Nephron (organoid): ENCODE data around the gene CADM4.
"Not testable (repeated sequence)": the region's sequence is repeated elsewhere in the genome, so short reads cannot be mapped to it uniquely, and the experiment has no call there.

Experiments
- H3K27ac Mint-ChIP-seq, 3 experiments: 2 replicates each; pipeline ENCODE4 v1.8.0; 2020; ENCODE audit warnings: mixed read lengths in 3 of 3, mild to moderate bottlenecking in 2 of 3, moderate library complexity in 1 of 3
- H3K27me3 Mint-ChIP-seq: 2 replicates; pipeline ENCODE4 v1.8.0; 2021; ENCODE audit warnings: low read depth, mild to moderate bottlenecking, moderate library complexity, mixed read lengths
- H3K36me3 Mint-ChIP-seq: 2 replicates; pipeline ENCODE4 v1.8.0; 2020; ENCODE audit warnings: low read depth, mixed read lengths
- H3K4me1 Mint-ChIP-seq: 2 replicates; pipeline ENCODE4 v1.8.0; 2020; ENCODE audit warnings: mixed read lengths
- H3K4me3 Mint-ChIP-seq, 3 experiments: 2 replicates each; pipeline ENCODE4 v1.8.0; 2020; ENCODE audit warnings: mild to moderate bottlenecking in 3 of 3, mixed read lengths in 3 of 3, moderate library complexity in 2 of 3
- H3K9me3 Mint-ChIP-seq: 2 replicates; pipeline ENCODE4 v1.8.0; 2020; ENCODE audit warnings: mixed read lengths
- TF ChIP-seq, protein P1 (sequence below), 3 experiments: fragments of 200-600 bp; sonication (generic); IDR thresholded peaks; one replicate each; pipeline ENCODE4 v1.5.0; 2021; ENCODE audit warnings: antibody characterized with exemption in 3 of 3; ENCODE audit not compliant: unreplicated experiment in 3 of 3

CADM4 gene

DNA sequence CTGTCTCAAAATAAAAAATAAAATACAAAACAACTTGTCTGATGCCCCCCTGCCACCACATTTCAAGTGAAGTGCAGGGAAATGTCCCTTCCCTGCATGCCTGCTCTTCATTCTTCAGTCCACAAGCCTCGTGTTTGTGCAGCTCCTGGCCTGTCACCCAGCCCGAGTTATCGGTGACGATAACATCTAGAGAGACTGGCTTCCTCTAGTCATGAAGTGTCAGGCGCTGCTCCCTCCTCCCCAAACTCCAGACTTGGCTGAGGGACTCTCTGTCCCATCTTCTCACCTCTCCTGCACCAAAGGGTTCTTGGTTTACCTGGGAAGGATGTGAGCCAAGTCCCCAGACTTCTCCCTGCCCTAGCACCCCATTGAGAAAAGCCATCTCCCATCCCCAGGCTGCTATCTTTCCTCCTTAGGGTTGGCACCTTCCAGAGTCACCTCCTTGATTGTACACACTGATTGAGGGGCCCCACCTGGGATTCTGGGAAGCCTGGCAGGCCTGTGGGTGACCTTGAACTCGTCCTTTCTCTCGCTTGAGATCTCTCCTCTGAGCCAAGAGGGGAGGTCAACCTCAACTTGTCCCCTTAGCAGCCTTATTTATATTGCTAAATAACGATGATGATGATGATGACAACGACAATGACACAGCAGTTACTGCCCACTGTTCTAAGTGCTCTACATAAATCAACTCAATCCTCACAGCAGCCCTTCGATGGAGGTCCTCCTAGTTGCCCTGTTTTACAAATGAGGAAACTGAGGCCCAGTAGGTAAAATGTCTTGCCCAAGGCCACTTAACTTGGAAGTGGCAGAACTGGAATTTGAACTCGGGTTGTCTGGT, 43.4 kb upstream of the CADM4 start:
- no peaks in the 10 kb centered on the region for H3K36me3 Mint-ChIP-seq

DNA sequence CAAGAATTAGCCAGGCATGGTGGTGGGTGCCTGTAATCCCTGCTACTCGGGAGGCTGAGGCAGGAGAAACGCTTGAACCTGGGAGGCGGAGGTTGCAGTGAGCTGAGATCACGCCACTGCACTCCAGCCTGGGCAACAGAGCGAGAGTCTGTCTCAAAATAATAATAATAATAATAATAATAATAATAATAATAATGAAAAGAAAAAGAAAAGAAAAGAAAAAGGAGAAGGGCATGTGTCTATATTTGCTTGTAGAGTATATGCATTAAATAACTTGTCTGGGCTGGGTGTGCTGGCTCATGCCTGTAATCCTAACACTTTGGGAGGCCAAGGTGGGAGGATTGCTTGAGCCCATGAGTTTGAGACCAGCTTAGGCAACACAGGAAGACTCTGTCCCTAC, 42.6 kb upstream of the CADM4 start:
- not testable (repeated sequence) for H3K27ac Mint-ChIP-seq

More for the DNA sequence above, 43.4 kb upstream of the CADM4 start:
- H3K4me1 Mint-ChIP-seq, result peaks cover 9% of the 10 kb centered on the region
- no peak overlapping the region for H3K27ac Mint-ChIP-seq
- no peaks in the 10 kb centered on the region for H3K9me3 Mint-ChIP-seq
- TF ChIP-seq, protein P1, sequence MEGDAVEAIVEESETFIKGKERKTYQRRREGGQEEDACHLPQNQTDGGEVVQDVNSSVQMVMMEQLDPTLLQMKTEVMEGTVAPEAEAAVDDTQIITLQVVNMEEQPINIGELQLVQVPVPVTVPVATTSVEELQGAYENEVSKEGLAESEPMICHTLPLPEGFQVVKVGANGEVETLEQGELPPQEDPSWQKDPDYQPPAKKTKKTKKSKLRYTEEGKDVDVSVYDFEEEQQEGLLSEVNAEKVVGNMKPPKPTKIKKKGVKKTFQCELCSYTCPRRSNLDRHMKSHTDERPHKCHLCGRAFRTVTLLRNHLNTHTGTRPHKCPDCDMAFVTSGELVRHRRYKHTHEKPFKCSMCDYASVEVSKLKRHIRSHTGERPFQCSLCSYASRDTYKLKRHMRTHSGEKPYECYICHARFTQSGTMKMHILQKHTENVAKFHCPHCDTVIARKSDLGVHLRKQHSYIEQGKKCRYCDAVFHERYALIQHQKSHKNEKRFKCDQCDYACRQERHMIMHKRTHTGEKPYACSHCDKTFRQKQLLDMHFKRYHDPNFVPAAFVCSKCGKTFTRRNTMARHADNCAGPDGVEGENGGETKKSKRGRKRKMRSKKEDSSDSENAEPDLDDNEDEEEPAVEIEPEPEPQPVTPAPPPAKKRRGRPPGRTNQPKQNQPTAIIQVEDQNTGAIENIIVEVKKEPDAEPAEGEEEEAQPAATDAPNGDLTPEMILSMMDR (IDR thresholded peaks at IDR 0.05; ENCODE audit: unreplicated experiment in 3 of 3), result no peak
- peaks cover 4% of the 10 kb centered on the region for H3K27me3 Mint-ChIP-seq
- no peak overlapping the region for H3K4me3 Mint-ChIP-seq

DNA sequence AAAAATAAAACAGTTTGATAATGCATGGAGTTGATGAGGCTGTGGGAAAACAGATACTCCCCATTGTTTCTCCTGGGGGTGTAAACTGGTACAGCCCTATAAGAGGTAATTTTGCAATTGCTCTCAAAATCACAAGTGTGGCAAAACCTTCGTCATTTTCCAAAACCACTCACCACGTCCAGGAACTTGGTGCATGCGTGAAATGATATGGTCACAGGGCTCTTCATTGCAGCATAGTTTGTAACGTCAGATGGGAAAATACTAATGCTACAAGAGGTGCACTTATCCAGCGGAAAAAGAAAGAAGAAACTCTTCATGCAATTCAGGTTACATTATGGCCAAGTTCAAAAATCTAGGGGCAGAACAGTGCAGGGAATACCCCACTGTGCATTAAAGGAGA, 42.2 kb upstream of the CADM4 start:
- peaks cover 9% of the 10 kb centered on the region for H3K27me3 Mint-ChIP-seq
- no peaks in the 10 kb centered on the region for H3K36me3 Mint-ChIP-seq
- no peaks in the 10 kb centered on the region for H3K9me3 Mint-ChIP-seq

More for the DNA sequence above, 42.6 kb upstream of the CADM4 start:
- not testable (repeated sequence) for H3K9me3 Mint-ChIP-seq, H3K4me1 Mint-ChIP-seq, H3K27me3 Mint-ChIP-seq, H3K4me3 Mint-ChIP-seq, H3K36me3 Mint-ChIP-seq

DNA sequence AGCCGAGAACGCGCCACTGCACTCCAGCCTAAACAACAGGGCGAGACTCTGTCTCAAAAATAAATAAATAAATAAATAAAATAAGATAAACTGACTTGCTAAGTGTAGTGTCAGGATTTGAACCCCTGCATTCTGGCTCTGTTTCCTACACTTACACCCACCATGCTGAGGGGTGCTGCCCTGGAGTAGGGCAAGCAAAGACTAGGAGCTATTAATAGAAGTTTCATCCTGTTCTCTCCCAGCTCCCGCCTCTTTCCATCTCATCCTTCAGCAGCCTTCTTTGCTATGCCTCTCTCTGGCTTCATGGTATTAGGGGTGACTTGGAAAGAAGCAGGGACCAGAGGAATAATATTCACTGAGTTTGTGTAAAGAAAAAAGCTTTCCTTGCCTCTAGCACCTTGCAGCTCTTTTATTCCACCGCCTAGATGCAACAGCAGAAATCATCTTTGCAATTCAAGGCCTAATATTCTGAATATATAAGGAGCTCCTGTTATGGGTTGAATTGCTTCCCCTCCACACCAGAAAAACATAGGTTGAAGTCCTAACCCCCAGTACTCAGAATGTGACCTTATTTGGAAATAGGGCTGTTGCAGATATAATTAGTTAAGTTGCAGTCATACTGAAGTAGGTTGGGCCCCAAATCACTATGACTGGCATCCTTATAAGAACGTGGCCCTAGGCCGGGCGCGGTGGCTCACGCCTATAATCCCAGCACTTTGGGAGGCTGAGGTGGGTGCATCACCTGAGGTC, 39.0 kb upstream of the CADM4 start:
- H3K4me3 Mint-ChIP-seq, result no peak overlapping the region
- H3K4me1 Mint-ChIP-seq, result peaks cover 5% of the 10 kb centered on the region
- peaks cover 9% of the 10 kb centered on the region for H3K27me3 Mint-ChIP-seq
- no peaks in the 10 kb centered on the region for H3K36me3 Mint-ChIP-seq
- no peak overlapping the region for H3K27ac Mint-ChIP-seq
- TF ChIP-seq, protein P1 (IDR thresholded peaks at IDR 0.05; ENCODE audit: unreplicated experiment in 3 of 3), result no peak
- no peaks in the 10 kb centered on the region for H3K9me3 Mint-ChIP-seq

More for the DNA sequence above, 42.2 kb upstream of the CADM4 start:
- no peak overlapping the region for H3K27ac Mint-ChIP-seq
- TF ChIP-seq, protein P1 (IDR thresholded peaks at IDR 0.05; ENCODE audit: unreplicated experiment in 3 of 3), result no peak
- H3K4me1 Mint-ChIP-seq, result peaks cover 5% of the 10 kb centered on the region
- no peak overlapping the region for H3K4me3 Mint-ChIP-seq

DNA sequence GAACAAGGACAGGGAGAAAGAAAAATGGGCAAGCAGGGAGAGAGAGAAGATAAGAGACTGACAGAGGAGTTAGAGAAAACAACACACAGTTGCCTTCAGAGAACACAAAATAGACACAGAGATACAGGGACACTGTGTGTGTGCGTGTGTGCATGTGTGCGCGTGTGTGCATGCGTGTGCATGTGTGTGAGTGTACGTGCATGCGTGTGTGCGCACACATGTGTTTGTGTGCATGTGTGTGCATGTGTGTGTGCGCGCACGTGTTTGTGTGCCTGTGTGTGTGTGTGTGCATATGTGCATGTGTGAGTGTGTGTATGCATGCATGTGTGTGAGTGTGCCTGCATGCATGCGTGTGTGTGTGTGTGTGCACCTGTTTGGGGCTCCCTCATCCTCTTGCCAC, 36.3 kb upstream of the CADM4 start:
- no peak overlapping the region for H3K27ac Mint-ChIP-seq
- H3K4me1 Mint-ChIP-seq, result peaks cover 5% of the 10 kb centered on the region
- no peaks in the 10 kb centered on the region for H3K9me3 Mint-ChIP-seq
- peaks cover 19% of the 10 kb centered on the region for H3K27me3 Mint-ChIP-seq
- H3K4me3 Mint-ChIP-seq, result no peak overlapping the region
- TF ChIP-seq, protein P1 (IDR thresholded peaks at IDR 0.05; ENCODE audit: unreplicated experiment in 3 of 3), result no peak
- H3K36me3 Mint-ChIP-seq, result no peaks in the 10 kb centered on the region

DNA sequence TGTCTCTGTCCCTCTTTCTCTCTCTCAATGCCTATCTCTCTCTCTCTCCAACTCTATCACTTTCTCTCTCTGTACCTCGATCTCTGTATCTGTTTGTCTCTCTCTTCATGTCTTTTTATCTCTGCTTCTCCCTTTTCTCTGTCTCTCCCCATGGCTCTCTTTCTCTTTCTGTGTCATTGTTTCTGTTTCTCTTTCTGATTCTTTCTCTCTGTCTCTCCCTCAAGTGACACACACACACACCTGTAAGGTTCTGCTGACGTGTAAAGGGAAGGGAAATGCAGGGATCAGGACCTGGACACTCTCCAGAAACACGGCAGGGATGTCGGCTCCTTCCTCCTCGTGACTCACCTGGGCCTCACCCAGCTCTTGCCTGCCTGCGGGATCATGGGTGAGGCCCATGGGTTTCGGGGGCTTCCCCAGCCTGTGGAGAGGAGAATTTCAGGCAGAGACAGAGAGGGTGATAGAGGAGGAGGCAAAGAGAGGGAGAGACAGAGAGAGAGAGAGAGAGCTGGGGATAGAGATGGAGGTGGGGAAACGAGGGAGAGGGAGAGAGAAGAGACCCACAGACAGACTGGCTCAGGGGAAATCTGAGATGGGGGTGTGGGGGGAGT, 35.7 kb upstream of the CADM4 start:
- TF ChIP-seq, protein P1 (IDR thresholded peaks at IDR 0.05; ENCODE audit: unreplicated experiment in 3 of 3), result no peak
- Mint-ChIP-seq H3K27me3 (peaks cover 24% of the 10 kb centered on the region), H3K4me1 (peaks cover 7% of the 10 kb centered on the region), H3K27ac (peak overlapping the region in 1 of 3 experiments; percentile 4), H3K36me3 (no peaks in the 10 kb centered on the region), H3K4me3 (no peak overlapping the region), H3K9me3 (no peaks in the 10 kb centered on the region)
